Esophagus muscularis mucosa (tissue), 4 donors: Measurements from ENCODE around the gene DUS1L. TPM values are rescaled to one million over a fixed set of nuclear protein-coding genes. Genes with fewer than 3 reads are reported as not detected.
A peak's percentile ranks its signal among the peaks of the same experiment; 100 is the strongest.

Source experiments
- DNase-seq: peaks from one replicate; pipeline ENCODE4 v3.0.0-alpha.2; 2017; ENCODE audit errors: extremely low spot score
- H3K27ac ChIP-seq, 4 donors: fragments of 200-600 bp; sonication (generic); replicated peaks in 1 of 4; 1 replicate in 3 of 4; 2 replicates in 1 of 4; pipeline ENCODE4 v1.5.1; 2016 to 2019; ENCODE audit warnings: mild to moderate bottlenecking in 1 of 4
- H3K27me3 ChIP-seq, 4 donors: fragments of 200-600 bp; sonication (generic); one replicate each; pipeline versions ENCODE4 v1.5.1 to v1.6.0; 2016 to 2019
- H3K36me3 ChIP-seq, 4 donors: fragments of 200-600 bp; sonication (generic); one replicate each; pipeline ENCODE4 v1.5.1; 2016 to 2019
- H3K4me1 ChIP-seq, 4 donors: fragments of 200-600 bp; sonication (generic); one replicate each; pipeline ENCODE4 v1.5.1; 2016 to 2019
- H3K4me3 ChIP-seq, 4 donors: fragments of 200-600 bp; sonication (generic); 1 replicate in 2 of 4; 2 replicates in 2 of 4; pipeline ENCODE4 v1.5.1; 2016 to 2019; ENCODE audit warnings: mild to moderate bottlenecking in 4 of 4, moderate library complexity in 1 of 4
- H3K9me3 ChIP-seq, 4 donors: fragments of 200-600 bp; sonication (generic); 1 replicate in 3 of 4; 2 replicates in 1 of 4; pipeline ENCODE4 v1.5.1; 2016 to 2019
- EP300 ChIP-seq: sonication (generic); formaldehyde crosslinking; IDR thresholded peaks from one replicate; pipeline ENCODE4 v1.6.1; 2017; ENCODE audit warnings: antibody characterized with exemption
- POLR2A ChIP-seq: fragments of 450-650 bp; IDR thresholded peaks from one replicate; pipeline ENCODE4 v1.6.1; 2017; ENCODE audit warnings: antibody characterized with exemption, moderate library complexity, mild to moderate bottlenecking, low read depth
- POLR2AphosphoS5 ChIP-seq, 2 donors: sonication (generic); formaldehyde crosslinking; IDR thresholded peaks; one replicate each; pipeline ENCODE4 v1.6.1; 2017; ENCODE audit warnings: antibody characterized with exemption in 2 of 2
- WGBS: methylation state at CpG from one replicate; pipeline ENCODE4 v1.1.5; 2018; 5-methylcytosine and 5-hydroxymethylcytosine counted together
- intact Hi-C: fragments of 100-400 bp; cut with DNase I; formaldehyde crosslinking; loops from one replicate; pipeline ENCODE4 v1.15.1; 2023
- total RNA-seq, 4 donors: library from RNA; depleted of rRNA; stranded (reverse); fragments of >200 nt; gene quantifications; one replicate each; pipeline versions ENCODE4 v1.1.0 to v1.2.1, GENCODE V29; 2016
- TF ChIP-seq, protein P1 (sequence below), 3 experiments: fragments of 200-600 bp in 2 of 3; fragments of 450-650 bp in 1 of 3; sonication (generic) in 2 of 3; IDR thresholded peaks; one replicate each; pipeline ENCODE4 v1.5.1; 2017 to 2019; ENCODE audit warnings: antibody characterized with exemption in 3 of 3, mild to moderate bottlenecking in 2 of 3, moderate library complexity in 1 of 3

DUS1L gene
- total RNA-seq, 4 donors from 2014 or later = 42.2 to 77.1 (median 52.6) TPM

DNA sequence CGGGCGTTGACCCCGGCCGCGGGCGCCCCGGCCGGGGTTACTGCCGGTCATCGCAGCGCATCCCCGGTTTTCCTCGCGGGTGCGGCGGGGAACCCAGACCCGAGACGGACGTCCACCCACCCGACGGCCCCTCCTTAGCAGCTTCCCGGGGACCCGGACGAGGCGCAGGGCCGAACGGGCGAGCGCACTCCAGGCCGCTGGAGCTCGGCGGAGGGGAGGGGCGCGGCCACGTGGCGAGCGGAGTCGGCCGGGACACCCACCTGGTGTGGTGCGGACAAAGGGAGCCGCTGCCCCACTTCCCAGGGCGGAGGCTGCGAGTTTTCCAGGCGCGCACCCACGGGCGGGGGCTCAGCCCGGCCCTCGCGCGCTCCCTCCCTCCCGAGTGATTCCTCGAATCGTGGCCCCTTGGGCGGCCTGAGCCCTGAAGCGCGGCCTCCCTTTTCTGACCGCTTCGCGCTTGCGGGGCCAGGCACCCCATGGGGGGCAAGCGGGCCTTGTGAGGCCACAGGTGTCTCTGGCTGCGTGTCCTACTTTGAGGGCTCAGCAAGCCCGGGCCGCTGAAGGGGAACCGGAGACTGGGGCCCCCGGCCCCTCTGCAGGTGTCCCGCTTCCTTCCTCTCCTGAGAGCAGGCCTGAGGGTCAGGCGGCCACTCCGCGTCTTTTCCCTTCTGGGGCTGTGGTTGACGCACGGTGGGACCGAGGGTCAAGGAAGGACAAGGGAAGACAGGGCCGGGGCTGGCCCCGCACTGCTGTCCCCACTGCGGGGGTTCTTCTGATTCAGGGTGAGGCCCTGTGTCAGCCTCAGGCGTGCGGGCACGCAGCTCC lies 33.5 kb upstream of the DUS1L start:
- peak overlapping the region; percentile 88 to 99 (median 95) for H3K27ac ChIP-seq
- peaks cover 8 to 25% (median 20%) of the 10 kb centered on the region in 4 donors for H3K36me3 ChIP-seq
- H3K9me3 ChIP-seq = no peaks in the 10 kb centered on the region
- TF ChIP-seq POLR2AphosphoS5 (IDR thresholded peaks at IDR 0.05) = no peak
- intact Hi-C loops = loop anchor here (5.0 kb wide), 1 partner anchor 67 kb away; the partner anchor contains the start of gene RAC3
- no peak for DNase-seq
- WGBS = 22% methylated on average over 27 of the region's 80 CpGs
- peak overlapping the region; percentile 74 to 92 (median 84) for H3K4me3 ChIP-seq
- H3K4me1 ChIP-seq = peaks cover 38 to 74% (median 65%) of the 10 kb centered on the region in 4 donors
- H3K27me3 ChIP-seq = no peaks in the 10 kb centered on the region

- peaks cover 33 to 66% (median 57%) of the 10 kb centered on the region in 4 donors for H3K4me1 ChIP-seq
- H3K27ac ChIP-seq = peak within 1 kb of the TSS; percentile 88 to 99 (median 95)
- intact Hi-C loops = loop anchor here (5.0 kb wide), 1 partner anchor 66 kb away; the partner anchor contains the start of gene RAC3
- peaks cover 10 to 33% (median 28%) of the 10 kb centered on the region in 4 donors for H3K36me3 ChIP-seq
- no peaks in the 10 kb centered on the region for H3K9me3 ChIP-seq
- 0% methylated on average over 29 of the region's 124 CpGs for WGBS
- H3K27me3 ChIP-seq = no peaks in the 10 kb centered on the region
- peak; percentile 98 for DNase-seq
- H3K4me3 ChIP-seq = peak within 1 kb of the TSS; percentile 74 to 92 (median 84)
- TF ChIP-seq, protein P1, sequence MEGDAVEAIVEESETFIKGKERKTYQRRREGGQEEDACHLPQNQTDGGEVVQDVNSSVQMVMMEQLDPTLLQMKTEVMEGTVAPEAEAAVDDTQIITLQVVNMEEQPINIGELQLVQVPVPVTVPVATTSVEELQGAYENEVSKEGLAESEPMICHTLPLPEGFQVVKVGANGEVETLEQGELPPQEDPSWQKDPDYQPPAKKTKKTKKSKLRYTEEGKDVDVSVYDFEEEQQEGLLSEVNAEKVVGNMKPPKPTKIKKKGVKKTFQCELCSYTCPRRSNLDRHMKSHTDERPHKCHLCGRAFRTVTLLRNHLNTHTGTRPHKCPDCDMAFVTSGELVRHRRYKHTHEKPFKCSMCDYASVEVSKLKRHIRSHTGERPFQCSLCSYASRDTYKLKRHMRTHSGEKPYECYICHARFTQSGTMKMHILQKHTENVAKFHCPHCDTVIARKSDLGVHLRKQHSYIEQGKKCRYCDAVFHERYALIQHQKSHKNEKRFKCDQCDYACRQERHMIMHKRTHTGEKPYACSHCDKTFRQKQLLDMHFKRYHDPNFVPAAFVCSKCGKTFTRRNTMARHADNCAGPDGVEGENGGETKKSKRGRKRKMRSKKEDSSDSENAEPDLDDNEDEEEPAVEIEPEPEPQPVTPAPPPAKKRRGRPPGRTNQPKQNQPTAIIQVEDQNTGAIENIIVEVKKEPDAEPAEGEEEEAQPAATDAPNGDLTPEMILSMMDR (IDR thresholded peaks at IDR 0.05) = peak in 2 of 3 experiments; percentile 36 to 55
- TF ChIP-seq EP300 = no peak
- TF ChIP-seq POLR2A = peak; percentile 57
- peak; percentile 80 to 85 for TF ChIP-seq POLR2AphosphoS5 (IDR thresholded peaks at IDR 0.05)
Observed at GRCh38 chr17:82098169-82098938, 32.8 kb upstream of the DUS1L start, which contains the start of gene FASN. FASN (minus strand) TSS chr17:82098236; CDS start chr17:82096445, 1,791 bp downstream.

GRCh38 chr17:82097919-82098168 lies 32.2 kb upstream of the DUS1L start:
- Histone ChIP-seq H3K4me1 (peaks cover 33 to 60% (median 52%) of the 10 kb centered on the region in 4 donors), H3K27me3 (no peaks in the 10 kb centered on the region), H3K36me3 (peaks cover 15 to 38% (median 33%) of the 10 kb centered on the region in 4 donors), H3K9me3 (no peaks in the 10 kb centered on the region), H3K4me3 (peak overlapping the region; percentile 74 to 92 (median 84)), H3K27ac (peak overlapping the region; percentile 88 to 99 (median 95))
- intact Hi-C loops = loop anchor here (5.0 kb wide), 1 partner anchor 66 kb away; the partner anchor contains the start of gene RAC3
- no peak for DNase-seq
- TF ChIP-seq POLR2A = no peak
- no peak for TF ChIP-seq EP300
- TF ChIP-seq, protein P1 (IDR thresholded peaks at IDR 0.05) = no peak
- no peak for TF ChIP-seq POLR2AphosphoS5 (IDR thresholded peaks at IDR 0.05)
- WGBS = no CpG with 5 or more reads among the region's 36 CpGs

- WGBS = 0% methylated on average over 4 of the region's 77 CpGs
- Histone ChIP-seq H3K36me3 (peaks cover 20 to 43% (median 38%) of the 10 kb centered on the region in 4 donors), H3K4me3 (peak overlapping the region; percentile 74 to 92 (median 84)), H3K27ac (peak overlapping the region; percentile 88 to 99 (median 95)), H3K27me3 (no peaks in the 10 kb centered on the region), H3K4me1 (peaks cover 33 to 57% (median 52%) of the 10 kb centered on the region in 4 donors), H3K9me3 (no peaks in the 10 kb centered on the region)
- TF ChIP-seq EP300 (no peak), POLR2AphosphoS5 (IDR thresholded peaks at IDR 0.05) (no peak), POLR2A (no peak)
- TF ChIP-seq, protein P1 (IDR thresholded peaks at IDR 0.05) = no peak
- intact Hi-C loops = loop anchor here (5.0 kb wide), 1 partner anchor 65 kb away; the partner anchor contains the start of gene RAC3
- no peak for DNase-seq
Observed at GRCh38 chr17:82097184-82097918, 31.7 kb upstream of the DUS1L start.
